GM23338 (cell line): ENCODE measurements around the gene KCNA4. TPM values are rescaled to one million over a fixed set of nuclear protein-coding genes. Genes with fewer than 3 reads are reported as not detected.

Source experiments
- ATAC-seq: fragments of 200-7000 bp; cut with Tn5 transposase; 3 replicates; pipeline ENCODE4 v1.9.1; 2020
- DNase-seq: peaks from one replicate; pipeline ENCODE4 v3.0.0-alpha.2; 2015; ENCODE audit warnings: low spot score
- H2AFZ ChIP-seq: fragments of 200-600 bp; sonication (generic); 2 replicates; pipeline ENCODE4 v1.8.0; 2016; ENCODE audit warnings: antibody characterized with exemption, mild to moderate bottlenecking, moderate library complexity
- H3F3A ChIP-seq: fragments of 200-600 bp; sonication (generic); replicated peaks from 2 replicates; pipeline ENCODE4 v1.8.0; 2017; ENCODE audit warnings: antibody characterized with exemption, mixed run types, low read depth
- H3K27ac ChIP-seq: fragments of 200-600 bp; sonication (generic); 2 replicates; pipeline ENCODE4 v1.6.1; 2016; ENCODE audit warnings: low read depth
- H3K27me3 ChIP-seq: fragments of 200-600 bp; sonication (generic); 2 replicates; pipeline ENCODE4 v1.8.0; 2016; ENCODE audit warnings: mild to moderate bottlenecking, mixed run types, moderate library complexity; ENCODE audit not compliant: insufficient read depth
- H3K36me3 ChIP-seq: fragments of 200-600 bp; sonication (generic); 2 replicates; pipeline ENCODE4 v1.8.0; 2016; ENCODE audit warnings: mild to moderate bottlenecking; ENCODE audit not compliant: insufficient read depth
- H3K4me1 ChIP-seq: fragments of 200-600 bp; sonication (generic); 2 replicates; pipeline ENCODE4 v1.8.0; 2016; ENCODE audit warnings: mild to moderate bottlenecking, moderate library complexity; ENCODE audit not compliant: insufficient read depth
- H3K4me2 ChIP-seq: fragments of 200-600 bp; sonication (generic); 2 replicates; pipeline ENCODE4 v1.7.1; 2017; ENCODE audit warnings: mixed run types
- H3K4me3 ChIP-seq: fragments of 200-600 bp; sonication (generic); 2 replicates; pipeline ENCODE4 v1.6.1; 2016; ENCODE audit warnings: mixed run types
- H3K79me2 ChIP-seq: fragments of 200-600 bp; sonication (generic); replicated peaks from 2 replicates; pipeline ENCODE4 v1.8.0; 2017; ENCODE audit warnings: mild to moderate bottlenecking; ENCODE audit not compliant: insufficient read depth
- H3K9me2 ChIP-seq: fragments of 200-600 bp; sonication (generic); 2 replicates; pipeline ENCODE4 v1.8.0; 2017; ENCODE audit not compliant: insufficient read depth
- H4K20me1 ChIP-seq: fragments of 200-600 bp; sonication (generic); replicated peaks from 2 replicates; pipeline ENCODE4 v1.8.0; 2017; ENCODE audit warnings: mild to moderate bottlenecking; ENCODE audit not compliant: insufficient read depth
- H3K27ac Mint-ChIP-seq: 2 replicates; pipeline ENCODE4 v1.8.0; 2020; ENCODE audit warnings: inconsistent platforms, mild to moderate bottlenecking, moderate library complexity, mixed read lengths
- H3K27me3 Mint-ChIP-seq: 3 replicates; pipeline ENCODE4 v1.8.0; 2022; ENCODE audit warnings: low read depth, mild to moderate bottlenecking, moderate library complexity, mixed read lengths, inconsistent platforms; ENCODE audit not compliant: insufficient read depth, poor library complexity
- H3K36me3 Mint-ChIP-seq: 3 replicates; pipeline ENCODE4 v1.8.0; 2021; ENCODE audit warnings: low read depth, mild to moderate bottlenecking, inconsistent platforms, moderate library complexity, mixed read lengths
- H3K4me1 Mint-ChIP-seq: 3 replicates; pipeline ENCODE4 v1.8.0; 2020; ENCODE audit warnings: mild to moderate bottlenecking, inconsistent platforms, mixed read lengths
- H3K4me3 Mint-ChIP-seq: 3 replicates; pipeline ENCODE4 v1.8.0; 2021; ENCODE audit warnings: moderate library complexity, mild to moderate bottlenecking, inconsistent platforms, mixed read lengths
- H3K9me3 Mint-ChIP-seq: 3 replicates; pipeline ENCODE4 v1.8.0; 2020; ENCODE audit warnings: moderate library complexity, mild to moderate bottlenecking, inconsistent platforms, mixed read lengths
- EZH2phosphoT487 ChIP-seq: fragments of 200-600 bp; sonication (generic); IDR thresholded peaks from one replicate; pipeline ENCODE4 v1.8.1; 2018; ENCODE audit warnings: antibody characterized with exemption; ENCODE audit not compliant: unreplicated experiment
- JUNB ChIP-seq: IDR thresholded peaks from one replicate; pipeline ENCODE4 v1.6.1; 2016; ENCODE audit warnings: antibody characterized with exemption; ENCODE audit not compliant: unreplicated experiment
- STAT1 ChIP-seq: IDR thresholded peaks from one replicate; pipeline ENCODE4 v1.6.1; 2016; ENCODE audit warnings: antibody characterized with exemption; ENCODE audit not compliant: unreplicated experiment
- polyA plus RNA-seq: library from polyadenylated mRNA; unstranded; fragments of >200 nt; fragmentation: Nextera tagmentation; extraction: Ambion mirVana; gene quantifications from 2 replicates; pipeline ENCODE4 v1.2.1, GENCODE V29; 2016
- total RNA-seq: library from RNA; depleted of rRNA; stranded (reverse); fragments of >200 nt; shearing (Covaris generic); gene quantifications from 2 replicates; pipeline ENCODE4 v1.2.3, GENCODE V29; 2014
- TF ChIP-seq, protein P1 (sequence below): fragments of 250-450 bp; sonication (Bioruptor Pico); IDR thresholded peaks from 2 replicates; pipeline ENCODE4 v1.5.0; 2020; ENCODE audit warnings: mild to moderate bottlenecking, moderate library complexity
- TF ChIP-seq, protein P2 (sequence below): IDR thresholded peaks from 2 replicates; pipeline ENCODE4 v1.6.1; 2016; ENCODE audit warnings: antibody characterized with exemption

KCNA4 gene
- total and polyA plus RNA-seq, 2 experiments from 2014 or later: not detected

DNA sequence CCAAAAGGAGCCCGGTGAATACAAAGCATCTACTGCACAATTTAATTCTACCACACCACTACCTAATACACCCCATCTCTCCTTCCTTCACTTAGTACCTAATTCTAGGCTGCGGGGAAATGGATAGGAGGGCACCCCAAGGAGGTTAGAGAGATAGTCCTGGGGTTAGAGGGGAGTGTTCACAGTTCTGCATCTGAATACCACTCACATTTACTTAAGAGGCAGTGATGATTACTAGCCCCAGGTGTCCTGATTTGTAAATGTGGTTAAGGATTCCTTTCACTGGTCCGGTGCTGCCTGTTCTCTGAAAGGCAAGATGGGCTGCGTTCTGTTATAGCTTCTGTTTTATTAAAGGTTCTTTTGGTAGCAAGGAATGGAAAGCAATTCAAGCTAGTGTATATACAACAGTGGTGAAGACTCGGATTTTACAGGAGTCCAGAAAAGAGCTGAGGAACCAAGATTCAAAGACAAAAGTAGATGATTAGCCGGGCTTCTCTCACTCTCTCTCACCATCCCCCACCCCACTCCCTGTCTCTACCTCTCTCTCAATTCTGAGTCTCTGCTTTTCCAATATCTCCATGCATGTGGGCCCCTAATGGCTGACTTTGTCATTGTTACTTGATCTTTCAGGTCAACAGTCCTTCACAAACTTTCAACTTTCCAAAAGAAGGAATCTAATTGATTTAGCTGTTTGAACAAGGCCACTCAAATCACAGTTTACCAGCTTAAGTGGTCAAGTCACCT, 8.7 kb upstream of the KCNA4 start (continued):
- TF ChIP-seq, protein P1, sequence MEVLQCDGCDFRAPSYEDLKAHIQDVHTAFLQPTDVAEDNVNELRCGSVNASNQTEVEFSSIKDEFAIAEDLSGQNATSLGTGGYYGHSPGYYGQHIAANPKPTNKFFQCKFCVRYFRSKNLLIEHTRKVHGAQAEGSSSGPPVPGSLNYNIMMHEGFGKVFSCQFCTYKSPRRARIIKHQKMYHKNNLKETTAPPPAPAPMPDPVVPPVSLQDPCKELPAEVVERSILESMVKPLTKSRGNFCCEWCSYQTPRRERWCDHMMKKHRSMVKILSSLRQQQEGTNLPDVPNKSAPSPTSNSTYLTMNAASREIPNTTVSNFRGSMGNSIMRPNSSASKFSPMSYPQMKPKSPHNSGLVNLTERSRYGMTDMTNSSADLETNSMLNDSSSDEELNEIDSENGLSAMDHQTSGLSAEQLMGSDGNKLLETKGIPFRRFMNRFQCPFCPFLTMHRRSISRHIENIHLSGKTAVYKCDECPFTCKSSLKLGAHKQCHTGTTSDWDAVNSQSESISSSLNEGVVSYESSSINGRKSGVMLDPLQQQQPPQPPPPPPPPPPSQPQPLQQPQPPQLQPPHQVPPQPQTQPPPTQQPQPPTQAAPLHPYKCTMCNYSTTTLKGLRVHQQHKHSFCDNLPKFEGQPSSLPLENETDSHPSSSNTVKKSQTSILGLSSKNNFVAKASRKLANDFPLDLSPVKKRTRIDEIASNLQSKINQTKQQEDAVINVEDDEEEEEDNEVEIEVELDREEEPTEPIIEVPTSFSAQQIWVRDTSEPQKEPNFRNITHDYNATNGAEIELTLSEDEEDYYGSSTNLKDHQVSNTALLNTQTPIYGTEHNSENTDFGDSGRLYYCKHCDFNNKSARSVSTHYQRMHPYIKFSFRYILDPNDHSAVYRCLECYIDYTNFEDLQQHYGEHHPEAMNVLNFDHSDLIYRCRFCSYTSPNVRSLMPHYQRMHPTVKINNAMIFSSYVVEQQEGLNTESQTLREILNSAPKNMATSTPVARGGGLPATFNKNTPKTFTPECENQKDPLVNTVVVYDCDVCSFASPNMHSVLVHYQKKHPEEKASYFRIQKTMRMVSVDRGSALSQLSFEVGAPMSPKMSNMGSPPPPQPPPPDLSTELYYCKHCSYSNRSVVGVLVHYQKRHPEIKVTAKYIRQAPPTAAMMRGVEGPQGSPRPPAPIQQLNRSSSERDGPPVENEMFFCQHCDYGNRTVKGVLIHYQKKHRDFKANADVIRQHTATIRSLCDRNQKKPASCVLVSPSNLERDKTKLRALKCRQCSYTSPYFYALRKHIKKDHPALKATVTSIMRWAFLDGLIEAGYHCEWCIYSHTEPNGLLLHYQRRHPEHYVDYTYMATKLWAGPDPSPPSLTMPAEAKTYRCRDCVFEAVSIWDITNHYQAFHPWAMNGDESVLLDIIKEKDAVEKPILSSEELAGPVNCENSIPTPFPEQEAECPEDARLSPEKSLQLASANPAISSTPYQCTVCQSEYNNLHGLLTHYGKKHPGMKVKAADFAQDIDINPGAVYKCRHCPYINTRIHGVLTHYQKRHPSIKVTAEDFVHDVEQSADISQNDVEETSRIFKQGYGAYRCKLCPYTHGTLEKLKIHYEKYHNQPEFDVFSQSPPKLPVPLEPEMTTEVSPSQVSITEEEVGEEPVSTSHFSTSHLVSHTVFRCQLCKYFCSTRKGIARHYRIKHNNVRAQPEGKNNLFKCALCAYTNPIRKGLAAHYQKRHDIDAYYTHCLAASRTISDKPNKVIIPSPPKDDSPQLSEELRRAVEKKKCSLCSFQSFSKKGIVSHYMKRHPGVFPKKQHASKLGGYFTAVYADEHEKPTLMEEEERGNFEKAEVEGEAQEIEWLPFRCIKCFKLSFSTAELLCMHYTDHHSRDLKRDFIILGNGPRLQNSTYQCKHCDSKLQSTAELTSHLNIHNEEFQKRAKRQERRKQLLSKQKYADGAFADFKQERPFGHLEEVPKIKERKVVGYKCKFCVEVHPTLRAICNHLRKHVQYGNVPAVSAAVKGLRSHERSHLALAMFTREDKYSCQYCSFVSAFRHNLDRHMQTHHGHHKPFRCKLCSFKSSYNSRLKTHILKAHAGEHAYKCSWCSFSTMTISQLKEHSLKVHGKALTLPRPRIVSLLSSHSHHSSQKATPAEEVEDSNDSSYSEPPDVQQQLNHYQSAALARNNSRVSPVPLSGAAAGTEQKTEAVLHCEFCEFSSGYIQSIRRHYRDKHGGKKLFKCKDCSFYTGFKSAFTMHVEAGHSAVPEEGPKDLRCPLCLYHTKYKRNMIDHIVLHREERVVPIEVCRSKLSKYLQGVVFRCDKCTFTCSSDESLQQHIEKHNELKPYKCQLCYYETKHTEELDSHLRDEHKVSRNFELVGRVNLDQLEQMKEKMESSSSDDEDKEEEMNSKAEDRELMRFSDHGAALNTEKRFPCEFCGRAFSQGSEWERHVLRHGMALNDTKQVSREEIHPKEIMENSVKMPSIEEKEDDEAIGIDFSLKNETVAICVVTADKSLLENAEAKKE: no peak

DNA sequence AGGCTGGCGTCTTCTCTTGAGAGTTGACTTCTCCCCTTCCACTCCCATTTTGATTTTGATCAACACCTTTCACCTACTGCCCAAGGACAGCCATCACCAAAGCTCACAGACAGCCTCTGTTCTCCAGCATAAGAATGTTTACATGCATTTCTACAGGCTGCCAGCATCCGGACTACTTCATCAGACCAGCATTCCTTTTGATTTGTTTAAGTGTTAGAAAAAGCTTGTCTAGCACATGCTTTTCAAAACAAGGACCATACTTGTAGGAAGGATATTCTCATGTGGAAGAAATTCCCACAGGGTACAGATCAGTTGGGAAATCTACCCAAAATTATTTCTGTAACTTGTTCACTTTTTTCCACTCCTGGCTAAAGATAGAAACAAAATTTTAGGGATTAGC, 6.2 kb upstream of the KCNA4 start:
- no peak overlapping the region for H3K27ac ChIP-seq
- no peaks in the 10 kb centered on the region for H3K36me3 ChIP-seq
- H3K4me2 ChIP-seq: no peak overlapping the region
- H3K9me2 ChIP-seq: no peaks in the 10 kb centered on the region
- no peaks in the 10 kb centered on the region for H3F3A ChIP-seq
- H3K4me3 ChIP-seq: no peak overlapping the region
- peaks cover 100% of the 10 kb centered on the region for H3K27me3 ChIP-seq
- Mint-ChIP-seq H3K4me3 (no peak overlapping the region), H3K4me1 (peaks cover 23% of the 10 kb centered on the region), H3K27ac (no peak overlapping the region), H3K36me3 (no peaks in the 10 kb centered on the region), H3K9me3 (0 out of 3 replicates have a peak, but pooled peaks cover 3% of the 10 kb centered on the region), H3K27me3 (peaks cover 96% of the 10 kb centered on the region)
- ATAC-seq: no peak
- H3K79me2 ChIP-seq: no peaks in the 10 kb centered on the region
- TF ChIP-seq JUNB: no peak
- TF ChIP-seq, protein P2, sequence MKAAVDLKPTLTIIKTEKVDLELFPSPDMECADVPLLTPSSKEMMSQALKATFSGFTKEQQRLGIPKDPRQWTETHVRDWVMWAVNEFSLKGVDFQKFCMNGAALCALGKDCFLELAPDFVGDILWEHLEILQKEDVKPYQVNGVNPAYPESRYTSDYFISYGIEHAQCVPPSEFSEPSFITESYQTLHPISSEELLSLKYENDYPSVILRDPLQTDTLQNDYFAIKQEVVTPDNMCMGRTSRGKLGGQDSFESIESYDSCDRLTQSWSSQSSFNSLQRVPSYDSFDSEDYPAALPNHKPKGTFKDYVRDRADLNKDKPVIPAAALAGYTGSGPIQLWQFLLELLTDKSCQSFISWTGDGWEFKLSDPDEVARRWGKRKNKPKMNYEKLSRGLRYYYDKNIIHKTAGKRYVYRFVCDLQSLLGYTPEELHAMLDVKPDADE: no peak
- TF ChIP-seq STAT1: no peak
- no peak for TF ChIP-seq EZH2phosphoT487
- peaks cover 44% of the 10 kb centered on the region for H4K20me1 ChIP-seq
- H2AFZ ChIP-seq: no peak overlapping the region
- no peak for DNase-seq
- H3K4me1 ChIP-seq: peaks cover 19% of the 10 kb centered on the region
